Natural killer cell (primary cell): ENCODE measurements around the gene MYBPH. TPM values are rescaled to one million over a fixed set of nuclear protein-coding genes. Genes with fewer than 3 reads are reported as not detected.

Experiments
- ATAC-seq, 3 donors: fragments of 150-1000 bp in 2 of 3; fragments of 200-7000 bp in 1 of 3; cut with Tn5 transposase; 1 replicate in 1 of 3; 2 replicates in 2 of 3; pipeline ENCODE4 v1.10.0; 2021; ENCODE audit warnings: mild to moderate bottlenecking in 2 of 3, moderate library complexity in 2 of 3
- DNase-seq, 2 donors: peaks; one replicate each; pipeline versions ENCODE4 v3.0.0 to v3.0.0-alpha.2; 2013 to 2021; ENCODE audit warnings: mixed read lengths in 1 of 2
- H3K27ac ChIP-seq: one replicate; pipeline ENCODE4 v1.5.1; 2013; ENCODE audit warnings: mild to moderate bottlenecking, low read length
- H3K27me3 ChIP-seq: one replicate; pipeline ENCODE4 v1.6.1; 2013; ENCODE audit warnings: low read length; ENCODE audit not compliant: control insufficient read depth, insufficient read depth
- H3K36me3 ChIP-seq: one replicate; pipeline ENCODE4 v1.6.1; 2013; ENCODE audit warnings: low read length; ENCODE audit not compliant: control insufficient read depth, insufficient read depth
- H3K4me1 ChIP-seq: one replicate; pipeline ENCODE4 v1.6.1; 2013; ENCODE audit warnings: low read length; ENCODE audit not compliant: control insufficient read depth, insufficient read depth
- H3K4me3 ChIP-seq: one replicate; pipeline ENCODE4 v1.5.1; 2013; ENCODE audit warnings: low read length
- H3K9me3 ChIP-seq: one replicate; pipeline ENCODE4 v1.6.1; 2013; ENCODE audit warnings: low read length; ENCODE audit not compliant: control insufficient read depth, insufficient read depth
- H3K27ac Mint-ChIP-seq, 2 donors: one replicate each; pipeline ENCODE4 v1.8.0; 2022; ENCODE audit warnings: mild to moderate bottlenecking in 2 of 2, mixed read lengths in 2 of 2, moderate library complexity in 1 of 2
- H3K27me3 Mint-ChIP-seq, 2 donors: one replicate each; pipeline ENCODE4 v1.8.0; 2022; ENCODE audit warnings: low read depth in 2 of 2, mixed read lengths in 2 of 2
- H3K36me3 Mint-ChIP-seq: one replicate; pipeline ENCODE4 v1.8.0; 2022; ENCODE audit warnings: mixed read lengths
- H3K4me1 Mint-ChIP-seq, 2 donors: one replicate each; pipeline ENCODE4 v1.8.0; 2022; ENCODE audit warnings: mixed read lengths in 2 of 2
- H3K4me3 Mint-ChIP-seq: one replicate; pipeline ENCODE4 v1.8.0; 2022; ENCODE audit warnings: mild to moderate bottlenecking, moderate library complexity, mixed read lengths
- H3K9me3 Mint-ChIP-seq, 2 donors: one replicate each; pipeline ENCODE4 v1.8.0; 2022; ENCODE audit warnings: mixed read lengths in 2 of 2
- CTCF ChIP-seq: fragments of 200-600 bp; IDR thresholded peaks from one replicate; pipeline ENCODE4 v1.8.0; 2022; ENCODE audit warnings: antibody characterized with exemption
- WGBS: methylation state at CpG from one replicate; pipeline ENCODE4 v1.1.7; 2013; ENCODE audit warnings: missing lambda C conversion rate; ENCODE audit not compliant: insufficient coverage; 5-methylcytosine and 5-hydroxymethylcytosine counted together
- intact Hi-C: fragments of 100-400 bp; cut with micrococcal nuclease; formaldehyde crosslinking; loops from one replicate; pipeline ENCODE4 v1.14.2; 2022
- total RNA-seq, 4 donors: library from RNA; stranded (reverse); fragments of 120-200 nt in 1 of 4; gene quantifications; one replicate each; pipeline versions ENCODE4 v1.2.3 to v1.2.4, GENCODE V29; 2013 to 2022

The MYBPH gene
- total RNA-seq, 3 donors from 2014 or later (not counting 1 experiment from before 2014, with no cell fraction given): not detected

DNA sequence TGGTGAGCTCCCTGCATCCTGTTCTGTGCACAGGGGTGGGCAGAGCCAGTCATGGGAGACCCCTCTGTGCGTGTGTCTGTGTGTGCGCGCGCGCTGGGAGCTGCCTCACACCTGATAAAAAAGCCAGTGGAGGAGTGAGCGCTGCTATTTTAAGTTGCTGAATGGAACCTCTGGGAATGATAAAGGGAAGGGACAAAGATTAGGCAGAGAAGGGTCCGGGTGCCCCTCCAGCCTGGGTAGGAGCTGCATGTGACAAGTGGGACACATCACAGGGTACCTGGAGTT is 47.3 kb downstream of the MYBPH start:
- Mint-ChIP-seq H3K36me3 (no peaks in the 10 kb centered on the region), H3K27ac (no peak overlapping the region), H3K9me3 (no peaks in the 10 kb centered on the region), H3K27me3 (peaks cover 52 to 54% of the 10 kb centered on the region in 2 donors), H3K4me1 (peaks cover 0 to 8% of the 10 kb centered on the region in 2 donors), H3K4me3 (no peak overlapping the region)
- no peak for TF ChIP-seq CTCF
- intact Hi-C loops: no loop called here
- no peak for ATAC-seq
- no peak for DNase-seq
- H3K36me3 ChIP-seq: no peaks in the 10 kb centered on the region
- H3K9me3 ChIP-seq: no peaks in the 10 kb centered on the region
- 36% methylated on average over 7 of the region's 7 CpGs for WGBS
- H3K27ac ChIP-seq: no peak overlapping the region
- H3K27me3 ChIP-seq: peaks cover 8% of the 10 kb centered on the region
- H3K4me1 ChIP-seq: peaks cover 18% of the 10 kb centered on the region
- no peak overlapping the region for H3K4me3 ChIP-seq

DNA sequence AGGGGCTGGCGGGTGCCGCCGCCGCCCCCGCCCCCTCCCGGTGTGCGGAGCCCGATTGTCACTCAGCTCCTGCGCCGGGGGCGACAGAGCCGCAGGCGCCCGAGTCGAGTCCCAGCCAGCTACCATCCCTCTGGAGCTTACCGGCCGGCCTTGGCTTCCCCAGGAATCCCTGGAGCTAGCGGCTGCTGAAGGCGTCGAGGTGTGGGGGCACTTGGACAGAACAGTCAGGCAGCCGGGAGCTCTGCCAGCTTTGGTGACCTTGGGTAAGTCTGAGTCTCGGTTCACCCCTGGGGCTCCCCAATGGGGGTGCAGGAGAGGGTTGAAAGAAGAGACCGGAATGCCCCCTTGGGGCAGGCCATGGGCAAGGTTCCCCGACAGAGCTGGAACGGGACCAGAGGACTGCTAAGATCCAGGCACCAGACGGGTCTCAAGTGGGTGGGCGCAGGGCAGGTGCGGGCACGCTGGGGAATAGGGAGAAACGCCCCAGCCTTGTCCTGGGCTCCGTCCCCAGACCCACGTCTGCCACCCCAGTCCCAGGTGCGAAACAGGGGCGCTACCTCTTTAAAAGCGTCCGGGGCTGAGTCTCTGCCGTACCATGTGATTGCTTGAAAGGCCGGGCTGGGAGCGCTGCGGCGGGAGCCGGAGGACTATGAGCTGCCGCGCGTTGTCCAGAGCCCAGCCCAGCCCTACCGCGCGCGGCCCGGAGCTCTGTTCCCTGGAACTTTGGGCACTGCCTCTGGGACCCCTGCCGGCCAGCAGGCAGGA is 47.8 kb downstream of the MYBPH start, which contains the start of gene ADORA1:
Gene ADORA1, plus strand, starts transcription at position 61 of the 765 bp plus-strand sequence. CDS start 1,116 bp downstream, outside the sequence.
- Mint-ChIP-seq H3K4me1 (peaks cover 0 to 8% of the 10 kb centered on the region in 2 donors), H3K27me3 (peaks cover 52 to 54% of the 10 kb centered on the region in 2 donors), H3K36me3 (no peaks in the 10 kb centered on the region), H3K27ac (no peak within 1 kb of the TSS), H3K4me3 (no peak within 1 kb of the TSS), H3K9me3 (no peaks in the 10 kb centered on the region)
- intact Hi-C loops: no loop called here
- 2% methylated on average over 51 of the region's 51 CpGs for WGBS
- Histone ChIP-seq H3K9me3 (no peaks in the 10 kb centered on the region), H3K4me1 (peaks cover 18% of the 10 kb centered on the region), H3K36me3 (no peaks in the 10 kb centered on the region), H3K27me3 (peaks cover 8% of the 10 kb centered on the region), H3K4me3 (no peak within 1 kb of the TSS), H3K27ac (no peak within 1 kb of the TSS)
- DNase-seq: no peak
- ATAC-seq: no peak
- no peak for TF ChIP-seq CTCF

- no peak overlapping the region for H3K4me3 ChIP-seq
- H3K27ac Mint-ChIP-seq: no peak overlapping the region
- H3K27ac ChIP-seq: no peak overlapping the region
These were observed 48.6 kb downstream of the MYBPH start for GRCh38 chr1:203126866-203127665.

More at GRCh38 chr1:203126866-203127665, 48.6 kb downstream of the MYBPH start:
- no peaks in the 10 kb centered on the region for H3K9me3 ChIP-seq
- Mint-ChIP-seq H3K9me3 (no peaks in the 10 kb centered on the region), H3K4me3 (no peak overlapping the region), H3K36me3 (no peaks in the 10 kb centered on the region), H3K4me1 (peaks cover 0 to 8% of the 10 kb centered on the region in 2 donors), H3K27me3 (peaks cover 54 to 55% of the 10 kb centered on the region in 2 donors)
- ATAC-seq (no peak), DNase-seq (no peak)
- WGBS: 14% methylated on average over 10 of the region's 12 CpGs
- no peak for TF ChIP-seq CTCF
- peaks cover 18% of the 10 kb centered on the region for H3K4me1 ChIP-seq
- no peaks in the 10 kb centered on the region for H3K36me3 ChIP-seq
- H3K27me3 ChIP-seq: peaks cover 8% of the 10 kb centered on the region
- intact Hi-C loops: no loop called here
